Activated CD4-positive, CD25-positive, alpha-beta regulatory T cell treated with anti-CD3 and anti-CD28 coated beads, Interleukin-2, amount 50 U/mL, for 24 hours (primary cell): ENCODE data around the gene NELL1.
"Not testable (repeated sequence)": the region's sequence is repeated elsewhere in the genome, so short reads cannot be mapped to it uniquely, and the experiment has no call there.

ENCODE experiments used
- ATAC-seq, 2 donors: fragments of 150-1000 bp; cut with Tn5 transposase; one replicate each; pipeline ENCODE4 v1.10.0; 2021; ENCODE audit warnings: mild to moderate bottlenecking in 1 of 2, moderate library complexity in 1 of 2

NELL1 gene

GRCh38 chr11:21254055-21254454 lies 584.7 kb downstream of the NELL1 start:
- no peak for ATAC-seq

- no peak for ATAC-seq
Measured at GRCh38 chr11:21254790-21255189, 585.4 kb downstream of the NELL1 start.

GRCh38 chr11:21257461-21257860 lies 588.1 kb downstream of the NELL1 start:
- no peak for ATAC-seq

- ATAC-seq, result no peak
Measured at GRCh38 chr11:21258414-21258813, 589.0 kb downstream of the NELL1 start.

GRCh38 chr11:21260101-21260500 lies 590.7 kb downstream of the NELL1 start:
- ATAC-seq, result no peak

- ATAC-seq, result no peak
Measured at GRCh38 chr11:21262992-21263391, 593.6 kb downstream of the NELL1 start.

GRCh38 chr11:21264125-21264524 lies 594.7 kb downstream of the NELL1 start:
- ATAC-seq, result no peak

GRCh38 chr11:21268036-21268435 lies 598.6 kb downstream of the NELL1 start:
- ATAC-seq, result no peak

- not testable (repeated sequence) for ATAC-seq
Measured at GRCh38 chr11:21272139-21272538, 602.8 kb downstream of the NELL1 start.

- ATAC-seq, result no peak
Measured at GRCh38 chr11:21278840-21279239, 609.5 kb downstream of the NELL1 start.

GRCh38 chr11:21285104-21285503 lies 615.7 kb downstream of the NELL1 start:
- ATAC-seq, result no peak

- ATAC-seq, result no peak
Measured at GRCh38 chr11:21289686-21290085, 620.3 kb downstream of the NELL1 start.

- ATAC-seq, result no peak
Measured at GRCh38 chr11:21295508-21295907, 626.1 kb downstream of the NELL1 start.

- ATAC-seq, result no peak
Measured at GRCh38 chr11:21301981-21302380, 632.6 kb downstream of the NELL1 start.

- no peak for ATAC-seq
Measured at GRCh38 chr11:21306739-21307358, 637.5 kb downstream of the NELL1 start.

- no peak for ATAC-seq
Measured at GRCh38 chr11:21307874-21308273, 638.5 kb downstream of the NELL1 start.

- ATAC-seq, result no peak
Measured at GRCh38 chr11:21316591-21316990, 647.2 kb downstream of the NELL1 start.

- no peak for ATAC-seq
Measured at GRCh38 chr11:21321072-21321471, 651.7 kb downstream of the NELL1 start.

- ATAC-seq, result no peak
Measured at GRCh38 chr11:21321530-21321929, 652.1 kb downstream of the NELL1 start.

GRCh38 chr11:21323617-21324016 lies 654.2 kb downstream of the NELL1 start:
- no peak for ATAC-seq

- ATAC-seq, result no peak
Measured at GRCh38 chr11:21343204-21343603, 673.8 kb downstream of the NELL1 start.

- no peak for ATAC-seq
Measured at GRCh38 chr11:21346361-21346760, 677.0 kb downstream of the NELL1 start.

GRCh38 chr11:21350613-21351012 lies 681.2 kb downstream of the NELL1 start:
- ATAC-seq, result no peak

- ATAC-seq, result no peak
Measured at GRCh38 chr11:21353425-21353824, 684.0 kb downstream of the NELL1 start.

GRCh38 chr11:21364866-21365624 lies 695.7 kb downstream of the NELL1 start:
- ATAC-seq, result no peak
